Fibroblast of lung (primary cell): ENCODE results near the gene KCNJ10.

Experiments used
- EZH2 ChIP-seq: IDR thresholded peaks from 2 replicates; pipeline ENCODE4 v1.5.1; 2012; ENCODE audit warnings: low read length, control low read depth, mild to moderate bottlenecking; ENCODE audit errors: missing control alignments
- TF ChIP-seq, protein P1 (sequence below), 2 donors: IDR thresholded peaks in 1 of 2; conservative IDR thresholded peaks in 1 of 2; 1 replicate in 1 of 2; 2 replicates in 1 of 2; pipeline ENCODE4 v1.5.1; 2011 to 2012; ENCODE audit warnings: low read length in 2 of 2, control low read depth in 1 of 2, inconsistent platforms in 1 of 2, low read depth in 1 of 2, mild to moderate bottlenecking in 1 of 2

DNA sequence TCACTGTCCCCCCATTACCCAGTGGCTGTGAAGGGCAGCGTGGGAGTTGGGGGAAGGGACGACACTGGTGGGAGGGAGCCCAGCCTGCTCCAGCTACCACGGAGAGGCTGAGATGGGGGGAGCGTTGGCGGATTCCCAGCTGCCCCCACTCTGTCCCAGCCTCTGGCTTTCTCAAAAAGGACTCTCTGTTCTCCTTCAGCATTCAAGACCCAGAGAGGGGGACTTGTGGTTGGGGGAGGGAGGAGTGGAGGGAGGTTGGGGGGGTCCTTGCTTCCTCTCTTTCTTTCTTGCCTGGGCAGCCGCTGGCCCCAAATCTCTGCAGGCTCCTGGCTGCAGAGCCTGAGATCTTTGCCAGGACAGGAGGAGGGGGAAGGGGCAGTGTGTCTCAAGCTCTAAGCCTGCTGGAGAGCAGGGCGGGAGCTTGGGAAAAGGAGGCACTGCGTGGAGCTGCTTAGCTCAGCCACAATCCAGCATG is 47.8 kb upstream of the KCNJ10 start:
- TF ChIP-seq, protein P1, sequence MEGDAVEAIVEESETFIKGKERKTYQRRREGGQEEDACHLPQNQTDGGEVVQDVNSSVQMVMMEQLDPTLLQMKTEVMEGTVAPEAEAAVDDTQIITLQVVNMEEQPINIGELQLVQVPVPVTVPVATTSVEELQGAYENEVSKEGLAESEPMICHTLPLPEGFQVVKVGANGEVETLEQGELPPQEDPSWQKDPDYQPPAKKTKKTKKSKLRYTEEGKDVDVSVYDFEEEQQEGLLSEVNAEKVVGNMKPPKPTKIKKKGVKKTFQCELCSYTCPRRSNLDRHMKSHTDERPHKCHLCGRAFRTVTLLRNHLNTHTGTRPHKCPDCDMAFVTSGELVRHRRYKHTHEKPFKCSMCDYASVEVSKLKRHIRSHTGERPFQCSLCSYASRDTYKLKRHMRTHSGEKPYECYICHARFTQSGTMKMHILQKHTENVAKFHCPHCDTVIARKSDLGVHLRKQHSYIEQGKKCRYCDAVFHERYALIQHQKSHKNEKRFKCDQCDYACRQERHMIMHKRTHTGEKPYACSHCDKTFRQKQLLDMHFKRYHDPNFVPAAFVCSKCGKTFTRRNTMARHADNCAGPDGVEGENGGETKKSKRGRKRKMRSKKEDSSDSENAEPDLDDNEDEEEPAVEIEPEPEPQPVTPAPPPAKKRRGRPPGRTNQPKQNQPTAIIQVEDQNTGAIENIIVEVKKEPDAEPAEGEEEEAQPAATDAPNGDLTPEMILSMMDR (conservative IDR thresholded peaks at IDR 0.05 in 1 of 2, IDR thresholded peaks at IDR 0.05 in 1 of 2; ENCODE audit: low read depth in 1 of 2, low read length in 2 of 2), result no peak
- no peak for TF ChIP-seq EZH2
